GM11168 (cell line): Measurements from ENCODE around the gene TOX3.

Experiments used
- in situ Hi-C: fragments of 300-500 bp; cut with MboI; formaldehyde crosslinking; loops from one replicate; pipeline ENCODE4 v1.12.0; 2022; ENCODE audit warnings: low sequenced_read_pairs; ENCODE audit not compliant: unreplicated experiment

Gene TOX3

GRCh38 chr16:52408191-52408845, 138.6 kb downstream of the TOX3 start:
- in situ Hi-C loops, result no loop called here

- in situ Hi-C loops, result no loop called here
Observed at GRCh38 chr16:52407778-52408177, 139.2 kb downstream of the TOX3 start.

- in situ Hi-C loops, result no loop called here
Observed at GRCh38 chr16:52405441-52405840, 141.5 kb downstream of the TOX3 start.

GRCh38 chr16:52404546-52404945, 142.4 kb downstream of the TOX3 start:
- in situ Hi-C loops, result no loop called here

DNA sequence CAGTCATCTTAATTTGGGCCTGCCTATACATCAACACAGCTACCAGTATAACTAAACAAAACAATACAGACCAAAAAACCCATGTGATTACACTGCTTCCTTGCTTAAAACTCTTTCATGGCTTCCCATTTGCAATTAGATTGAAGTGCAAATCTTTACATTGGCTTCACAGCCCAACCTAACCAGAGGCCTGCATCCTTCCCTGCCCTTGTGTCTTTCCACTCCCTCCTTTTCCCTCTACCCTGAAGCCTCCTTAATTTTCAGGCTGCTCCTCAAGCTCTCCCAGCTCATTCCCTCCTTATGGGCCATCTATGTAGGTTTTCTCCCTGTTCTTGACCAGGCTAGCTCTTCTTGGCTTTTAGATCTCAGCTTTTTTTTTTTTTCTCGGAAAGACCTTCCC, 147.8 kb downstream of the TOX3 start:
- in situ Hi-C loops, result no loop called here

DNA sequence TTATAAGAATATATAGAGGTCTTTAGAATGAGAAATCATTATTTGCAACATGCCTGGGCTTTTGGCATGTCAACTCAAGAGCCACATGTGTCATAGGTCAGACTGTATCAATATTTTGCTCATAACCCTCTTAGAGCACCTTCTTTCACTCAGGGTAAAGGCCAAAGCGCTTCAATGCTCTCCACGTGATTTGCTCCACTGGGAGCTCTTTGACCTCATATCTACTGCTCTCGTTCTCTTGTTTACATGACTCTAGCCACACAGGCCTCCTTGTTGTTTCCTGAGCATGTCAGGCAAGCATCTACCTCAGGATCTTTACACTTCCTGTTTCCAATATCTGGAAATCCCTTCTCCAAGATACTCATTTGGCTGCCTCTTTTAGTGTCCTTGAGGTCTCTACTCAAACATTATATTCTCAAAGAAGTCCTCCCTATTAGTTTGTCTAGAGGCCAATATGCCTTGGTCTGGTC, 148.4 kb downstream of the TOX3 start:
- in situ Hi-C loops, result no loop called here

GRCh38 chr16:52398021-52398420, 148.9 kb downstream of the TOX3 start:
- in situ Hi-C loops, result no loop called here

- in situ Hi-C loops, result no loop called here
Observed at GRCh38 chr16:52393448-52393847, 153.5 kb downstream of the TOX3 start.

DNA sequence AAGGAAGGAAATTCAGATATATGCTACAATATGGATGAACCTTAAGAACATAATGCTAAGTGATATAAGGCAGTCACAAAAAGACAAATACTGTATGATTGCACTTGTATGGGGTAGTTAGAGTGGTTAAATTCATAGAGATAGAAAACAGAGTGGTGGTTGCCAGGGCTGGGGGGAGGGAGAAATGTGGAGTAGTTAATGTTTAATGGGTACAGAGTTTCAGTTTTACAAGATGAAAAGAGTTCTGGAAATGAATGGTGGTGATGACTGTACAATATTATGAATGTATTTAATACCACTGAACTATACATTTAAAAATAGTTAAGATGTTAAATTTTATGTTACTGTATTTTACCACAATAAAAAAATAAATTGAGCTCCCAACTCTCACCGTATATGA, 157.9 kb downstream of the TOX3 start:
- in situ Hi-C loops, result no loop called here
